NCI-H524 treated with DMSO at 0.1 percent for 48 hours (cell line): Measurements from ENCODE around the gene UBE2F.
"Not testable (repeated sequence)": the region's sequence is repeated elsewhere in the genome, so short reads cannot be mapped to it uniquely, and the experiment has no call there.

Experiments used
- DNase-seq: peaks from one replicate; lab custom pipeline; 2025; lab: John Stamatoyannopoulos, UW

Gene UBE2F

GRCh38 chr2:237944302-237944701 lies 22.5 kb upstream of the UBE2F start:
- DNase-seq, result no peak

- no peak for DNase-seq
Observed at GRCh38 chr2:237946423-237946822, 20.4 kb upstream of the UBE2F start.

GRCh38 chr2:237951354-237951753 lies 15.5 kb upstream of the UBE2F start:
- not testable (repeated sequence) for DNase-seq

GRCh38 chr2:237951878-237952277 lies 14.9 kb upstream of the UBE2F start:
- DNase-seq, result no peak

- no peak for DNase-seq
Observed at GRCh38 chr2:237952851-237953250, 14.0 kb upstream of the UBE2F start.

GRCh38 chr2:237955640-237956401 lies 11.0 kb upstream of the UBE2F start:
- DNase-seq, result no peak

GRCh38 chr2:237956402-237956736 lies 10.4 kb upstream of the UBE2F start:
- DNase-seq, result no peak

- no peak for DNase-seq
Observed at GRCh38 chr2:237961637-237962036, 5.2 kb upstream of the UBE2F start.

GRCh38 chr2:237962432-237963084 lies 4.3 kb upstream of the UBE2F start:
- DNase-seq, result no peak

- DNase-seq, result not testable (repeated sequence)
Observed at GRCh38 chr2:237963490-237963991, 3.3 kb upstream of the UBE2F start.

- DNase-seq, result no peak
Observed at GRCh38 chr2:237964194-237964577, 2.6 kb upstream of the UBE2F start.

- DNase-seq, result no peak
Observed at GRCh38 chr2:237964578-237965404, 2.0 kb upstream of the UBE2F start.

- DNase-seq, result not testable (repeated sequence)
Observed at GRCh38 chr2:237965844-237966243, 970 bp upstream of the UBE2F start.

GRCh38 chr2:237966250-237966564 lies 607 bp upstream of the UBE2F start:
- no peak for DNase-seq

GRCh38 chr2:237967463-237967951 lies 693 bp downstream of the UBE2F start:
- no peak for DNase-seq

- no peak for DNase-seq
Observed at GRCh38 chr2:237968048-237968862, 1.4 kb downstream of the UBE2F start.

- DNase-seq, result no peak
Observed at GRCh38 chr2:237971661-237972060, 4.8 kb downstream of the UBE2F start.

GRCh38 chr2:237972211-237972610 lies 5.4 kb downstream of the UBE2F start:
- no peak for DNase-seq

GRCh38 chr2:237972936-237973335 lies 6.1 kb downstream of the UBE2F start:
- no peak for DNase-seq

- no peak for DNase-seq
Observed at GRCh38 chr2:237977380-237977779, 10.6 kb downstream of the UBE2F start.

GRCh38 chr2:237978058-237978712 lies 11.4 kb downstream of the UBE2F start:
- no peak for DNase-seq
